Measurements from ENCODE around the gene MRPL42. TPM values are rescaled to one million over a fixed set of nuclear protein-coding genes. Genes with fewer than 3 reads are reported as not detected.

MRPL42 gene
- total and polyA plus RNA-seq, 2 experiments from 2014 or later, result 195 to 269 TPM

GRCh38 chr12:93447555-93448290 lies 19.6 kb upstream of the MRPL42 start:
- peaks cover 7% of the 10 kb centered on the region for H3K4me1 Mint-ChIP-seq
- 0 out of 3 replicates have a peak, but pooled peaks cover 4% of the 10 kb centered on the region for H3K36me3 Mint-ChIP-seq (ENCODE audit: low read depth)
- no peaks in the 10 kb centered on the region for H3K36me3 ChIP-seq (ENCODE audit: insufficient read depth)
- H3K27ac ChIP-seq (ENCODE audit: low read depth), result no peak overlapping the region
- TF ChIP-seq POLR2AphosphoS5 (IDR thresholded peaks at IDR 0.05; ENCODE audit: low read depth) (no peak), CREB1 (CRISPR knock-in tag; IDR thresholded peaks at IDR 0.05; ENCODE audit: low read depth) (no peak), REST (IDR thresholded peaks at IDR 0.05; ENCODE audit: unreplicated experiment) (no peak), ZNF114 (CRISPR knock-in tag; IDR thresholded peaks at IDR 0.05) (no peak), ZNF462 (CRISPR knock-in tag; IDR thresholded peaks at IDR 0.05) (no peak), NANOG (IDR thresholded peaks at IDR 0.05; ENCODE audit: borderline replicate concordance) (no peak), ZNF331 (CRISPR knock-in tag; IDR thresholded peaks at IDR 0.05; ENCODE audit: low read depth) (no peak), EZH2 (IDR thresholded peaks at IDR 0.05; ENCODE audit: low read depth, unreplicated experiment) (no peak), ETS1 (IDR thresholded peaks at IDR 0.05) (no peak), STAT1 (IDR thresholded peaks at IDR 0.05; ENCODE audit: unreplicated experiment) (no peak), EZH2phosphoT487 (IDR thresholded peaks at IDR 0.05; ENCODE audit: unreplicated experiment) (no peak), CTCF (conservative IDR thresholded peaks at IDR 0.05; ENCODE audit: low read depth in 2 of 2) (no peak), JUNB (IDR thresholded peaks at IDR 0.05; ENCODE audit: unreplicated experiment) (no peak)
- H3K4me3 ChIP-seq, result no peak overlapping the region
- no peak overlapping the region for H2AFZ ChIP-seq
- no peak for ATAC-seq
- no peaks in the 10 kb centered on the region for H3K27me3 ChIP-seq (ENCODE audit: insufficient read depth)
- no peak overlapping the region for H3K4me2 ChIP-seq
- H3K4me3 Mint-ChIP-seq, result no peak overlapping the region
- peaks cover 5% of the 10 kb centered on the region; the same call in 1 of the 2 replicates for H3K79me2 ChIP-seq (replicated peaks; ENCODE audit: insufficient read depth)
- no peak for DNase-seq (ENCODE audit: low spot score)
- peaks cover 9% of the 10 kb centered on the region for H3K9me3 Mint-ChIP-seq
- no peak overlapping the region for H3K27ac Mint-ChIP-seq
- H3F3A ChIP-seq (replicated peaks; ENCODE audit: low read depth), result no peaks in the 10 kb centered on the region
- H3K4me1 ChIP-seq (ENCODE audit: insufficient read depth), result peaks cover 6% of the 10 kb centered on the region; the same call in 1 of the 2 replicates
- no peaks in the 10 kb centered on the region for H4K20me1 ChIP-seq (replicated peaks; ENCODE audit: insufficient read depth)
- H3K27me3 Mint-ChIP-seq (ENCODE audit: insufficient read depth, low read depth, poor library complexity), result peaks cover 1% of the 10 kb centered on the region
- no peaks in the 10 kb centered on the region for H3K9me2 ChIP-seq (ENCODE audit: insufficient read depth)

Measured in GM23338 (cell line).